ELF-1 (cell line): Measurements from ENCODE around the gene HBD.

Source experiments
- DNase-seq: peaks from one replicate; pipeline ENCODE4 v3.0.0-alpha.2; 2016; ENCODE audit warnings: low read depth, low spot score

Gene HBD

GRCh38 chr11:5188201-5188600 is 46.1 kb downstream of the HBD start:
- DNase-seq, result no peak
